Vagina (tissue), 2 donors: Measurements from ENCODE around the gene TNS3.

Experiments used
- POLR2A ChIP-seq, 2 donors: fragments of 450-650 bp; IDR thresholded peaks; one replicate each; pipeline ENCODE4 v1.6.1; 2017; ENCODE audit warnings: antibody characterized with exemption in 2 of 2, mild to moderate bottlenecking in 2 of 2, moderate library complexity in 2 of 2
- POLR2AphosphoS5 ChIP-seq, 2 donors: sonication (generic); formaldehyde crosslinking; IDR thresholded peaks; one replicate each; pipeline ENCODE4 v1.9.0; 2017; ENCODE audit warnings: antibody characterized with exemption in 2 of 2, mild to moderate bottlenecking in 2 of 2, low read depth in 1 of 2; ENCODE audit not compliant: insufficient read depth in 1 of 2
- TF ChIP-seq, protein P1 (sequence below), 3 experiments: fragments of 450-650 bp in 2 of 3; fragments of 200-600 bp in 1 of 3; sonication (generic) in 1 of 3; IDR thresholded peaks; one replicate each; pipeline ENCODE4 v1.5.1; 2017 to 2019; ENCODE audit warnings: antibody characterized with exemption in 3 of 3, mild to moderate bottlenecking in 2 of 3, moderate library complexity in 2 of 3

DNA sequence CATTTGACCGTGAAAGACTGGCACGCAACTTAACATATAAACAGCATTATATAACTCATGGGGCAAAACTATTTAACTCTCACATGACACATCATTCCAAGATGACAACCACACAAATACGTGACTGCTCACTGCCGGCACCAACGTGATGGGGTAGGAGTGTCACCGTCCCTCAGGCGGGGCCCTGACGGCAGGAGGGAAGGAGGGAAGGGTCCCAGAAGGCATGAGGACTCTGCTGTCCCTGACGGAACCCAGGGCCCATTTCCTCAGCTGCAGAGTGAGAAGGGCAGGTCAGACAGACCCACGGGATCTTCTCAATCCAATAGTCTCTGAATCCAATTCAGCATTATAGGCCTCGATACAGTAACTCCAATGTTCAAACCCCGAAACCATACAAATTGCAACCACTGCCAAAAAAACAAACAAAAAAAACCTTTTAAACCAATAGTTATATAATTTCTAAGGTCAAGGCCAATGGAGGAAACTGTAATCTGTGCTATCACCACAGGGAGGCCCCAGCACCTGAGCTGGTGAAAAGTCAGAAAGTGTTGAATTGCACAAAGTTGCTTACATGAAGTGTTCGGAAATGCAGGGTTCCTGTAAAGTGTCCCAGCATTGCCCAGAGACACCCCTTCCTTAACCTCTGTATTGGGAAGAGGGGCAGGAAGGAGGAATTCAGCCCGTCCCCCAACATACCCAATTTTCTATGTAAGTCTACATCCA, 137.4 kb downstream of the TNS3 start:
- TF ChIP-seq, protein P1, sequence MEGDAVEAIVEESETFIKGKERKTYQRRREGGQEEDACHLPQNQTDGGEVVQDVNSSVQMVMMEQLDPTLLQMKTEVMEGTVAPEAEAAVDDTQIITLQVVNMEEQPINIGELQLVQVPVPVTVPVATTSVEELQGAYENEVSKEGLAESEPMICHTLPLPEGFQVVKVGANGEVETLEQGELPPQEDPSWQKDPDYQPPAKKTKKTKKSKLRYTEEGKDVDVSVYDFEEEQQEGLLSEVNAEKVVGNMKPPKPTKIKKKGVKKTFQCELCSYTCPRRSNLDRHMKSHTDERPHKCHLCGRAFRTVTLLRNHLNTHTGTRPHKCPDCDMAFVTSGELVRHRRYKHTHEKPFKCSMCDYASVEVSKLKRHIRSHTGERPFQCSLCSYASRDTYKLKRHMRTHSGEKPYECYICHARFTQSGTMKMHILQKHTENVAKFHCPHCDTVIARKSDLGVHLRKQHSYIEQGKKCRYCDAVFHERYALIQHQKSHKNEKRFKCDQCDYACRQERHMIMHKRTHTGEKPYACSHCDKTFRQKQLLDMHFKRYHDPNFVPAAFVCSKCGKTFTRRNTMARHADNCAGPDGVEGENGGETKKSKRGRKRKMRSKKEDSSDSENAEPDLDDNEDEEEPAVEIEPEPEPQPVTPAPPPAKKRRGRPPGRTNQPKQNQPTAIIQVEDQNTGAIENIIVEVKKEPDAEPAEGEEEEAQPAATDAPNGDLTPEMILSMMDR (IDR thresholded peaks at IDR 0.05): peak in 1 of 3 experiments; percentile 30
- TF ChIP-seq POLR2A (IDR thresholded peaks at IDR 0.05) (no peak), POLR2AphosphoS5 (IDR thresholded peaks at IDR 0.05; ENCODE audit: insufficient read depth in 1 of 2, low read depth in 1 of 2) (no peak)
